Neural progenitor cell (in vitro differentiated cells): ENCODE results near the gene PPP2R5C. TPM values are rescaled to one million over a fixed set of nuclear protein-coding genes. Genes with fewer than 3 reads are reported as not detected.

ENCODE experiments used
- DNase-seq: peaks from one replicate; pipeline ENCODE4 v3.0.0-alpha.2; 2016; ENCODE audit warnings: low spot score
- H2AFZ ChIP-seq: fragments of 200-600 bp; sonication (generic); replicated peaks from 2 replicates; pipeline ENCODE4 v1.6.1; 2016; ENCODE audit warnings: antibody characterized with exemption
- H3F3A ChIP-seq: fragments of 200-600 bp; sonication (generic); 2 replicates; pipeline ENCODE4 v1.6.1; 2016; ENCODE audit warnings: antibody characterized with exemption, low read depth
- H3K27ac ChIP-seq: fragments of 200-600 bp; sonication (generic); 2 replicates; pipeline ENCODE4 v1.5.1; 2016; ENCODE audit warnings: mild to moderate bottlenecking
- H3K27me3 ChIP-seq: fragments of 200-600 bp; sonication (generic); 2 replicates; pipeline ENCODE4 v1.6.1; 2016; ENCODE audit warnings: mild to moderate bottlenecking, moderate library complexity
- H3K36me3 ChIP-seq: fragments of 200-600 bp; sonication (generic); 2 replicates; pipeline ENCODE4 v1.5.1; 2016
- H3K4me1 ChIP-seq: fragments of 200-600 bp; sonication (generic); 2 replicates; pipeline ENCODE4 v1.6.1; 2016; ENCODE audit warnings: mixed run types
- H3K4me2 ChIP-seq: fragments of 200-600 bp; sonication (generic); 2 replicates; pipeline ENCODE4 v1.6.1; 2016
- H3K4me3 ChIP-seq: fragments of 200-600 bp; sonication (generic); 2 replicates; pipeline ENCODE4 v1.5.1; 2016
- H3K79me2 ChIP-seq: fragments of 200-600 bp; sonication (generic); 2 replicates; pipeline ENCODE4 v1.6.1; 2016; ENCODE audit warnings: low read depth
- H3K9ac ChIP-seq: fragments of 200-600 bp; sonication (generic); 2 replicates; pipeline ENCODE4 v1.6.1; 2016
- H3K9me3 ChIP-seq: fragments of 200-600 bp; sonication (generic); 2 replicates; pipeline ENCODE4 v1.5.1; 2016; ENCODE audit warnings: low read depth
- H4K20me1 ChIP-seq: fragments of 200-600 bp; sonication (generic); 2 replicates; pipeline ENCODE4 v1.6.1; 2016; ENCODE audit warnings: low read depth
- H3K27ac Mint-ChIP-seq: 3 replicates; pipeline ENCODE4 v1.8.0; 2021; ENCODE audit warnings: mixed read lengths
- H3K27me3 Mint-ChIP-seq: 2 replicates; pipeline ENCODE4 v1.8.0; 2022; ENCODE audit warnings: low read depth, mild to moderate bottlenecking, inconsistent platforms, moderate library complexity, mixed read lengths; ENCODE audit not compliant: insufficient read depth
- H3K36me3 Mint-ChIP-seq: 3 replicates; pipeline ENCODE4 v1.8.0; 2021; ENCODE audit warnings: mixed read lengths
- H3K4me1 Mint-ChIP-seq: 3 replicates; pipeline ENCODE4 v1.8.0; 2021; ENCODE audit warnings: mixed read lengths
- H3K4me3 Mint-ChIP-seq: 3 replicates; pipeline ENCODE4 v1.8.0; 2021; ENCODE audit warnings: mild to moderate bottlenecking, moderate library complexity, mixed read lengths
- H3K9me3 Mint-ChIP-seq: 3 replicates; pipeline ENCODE4 v1.8.0; 2020; ENCODE audit warnings: mixed read lengths
- CTCF ChIP-seq: fragments of 200-600 bp; sonication (generic); IDR thresholded peaks from 2 replicates; pipeline ENCODE4 v1.5.1; 2017; ENCODE audit warnings: antibody characterized with exemption, mild to moderate bottlenecking
- EZH2 ChIP-seq: fragments of 200-600 bp; sonication (generic); IDR thresholded peaks from 2 replicates; pipeline ENCODE4 v1.6.1; 2017; ENCODE audit warnings: antibody characterized with exemption, mild to moderate bottlenecking, moderate library complexity
- EZH2phosphoT487 ChIP-seq: fragments of 200-600 bp; sonication (generic); IDR thresholded peaks from 2 replicates; pipeline ENCODE4 v1.6.1; 2017; ENCODE audit warnings: antibody characterized with exemption
- total RNA-seq: library from RNA; depleted of rRNA; stranded (reverse); fragments of >200 nt; gene quantifications from 2 replicates; pipeline ENCODE4 v1.2.3, GENCODE V29; 2015; ENCODE audit warnings: low replicate concordance

PPP2R5C gene
- total RNA-seq, 1 donor from 2014 or later: 183 TPM

- Mint-ChIP-seq H3K27ac (no peak overlapping the region), H3K4me3 (no peak overlapping the region), H3K27me3 (no peaks in the 10 kb centered on the region), H3K9me3 (no peaks in the 10 kb centered on the region), H3K4me1 (peaks cover 4% of the 10 kb centered on the region), H3K36me3 (peaks cover 6% of the 10 kb centered on the region)
- Histone ChIP-seq H3K27ac (no peak overlapping the region), H3K9me3 (no peaks in the 10 kb centered on the region), H3K79me2 (peaks cover 71% of the 10 kb centered on the region), H3K4me3 (no peak overlapping the region), H3K36me3 (no peaks in the 10 kb centered on the region), H3K27me3 (no peaks in the 10 kb centered on the region), H3K4me1 (peaks cover 10% of the 10 kb centered on the region), H3K9ac (no peak overlapping the region), H3F3A (no peaks in the 10 kb centered on the region), H2AFZ (no peak overlapping the region), H4K20me1 (peaks cover 82% of the 10 kb centered on the region), H3K4me2 (no peak overlapping the region)
- no peak for DNase-seq
- no peak for TF ChIP-seq CTCF
- no peak for TF ChIP-seq EZH2phosphoT487
- TF ChIP-seq EZH2: no peak
Measured at GRCh38 chr14:101854366-101854765, 92.9 kb downstream of the PPP2R5C start.

- Histone ChIP-seq H3K4me1 (peaks cover 10% of the 10 kb centered on the region), H2AFZ (no peak overlapping the region), H3K27ac (no peak overlapping the region), H3K4me3 (no peak overlapping the region), H3K9ac (no peak overlapping the region), H3K27me3 (no peaks in the 10 kb centered on the region), H4K20me1 (peaks cover 71% of the 10 kb centered on the region), H3K36me3 (no peaks in the 10 kb centered on the region), H3F3A (no peaks in the 10 kb centered on the region), H3K79me2 (peaks cover 63% of the 10 kb centered on the region), H3K4me2 (no peak overlapping the region), H3K9me3 (no peaks in the 10 kb centered on the region)
- no peaks in the 10 kb centered on the region for H3K27me3 Mint-ChIP-seq
- TF ChIP-seq CTCF (no peak), EZH2phosphoT487 (no peak), EZH2 (no peak)
- no peaks in the 10 kb centered on the region for H3K9me3 Mint-ChIP-seq
- no peak for DNase-seq
- H3K4me1 Mint-ChIP-seq: peaks cover 4% of the 10 kb centered on the region
- H3K36me3 Mint-ChIP-seq: peaks cover 19% of the 10 kb centered on the region
- no peak overlapping the region for H3K4me3 Mint-ChIP-seq
- no peak overlapping the region for H3K27ac Mint-ChIP-seq
Measured at GRCh38 chr14:101855958-101856357, 94.4 kb downstream of the PPP2R5C start.

GRCh38 chr14:101856536-101856935, 95.0 kb downstream of the PPP2R5C start:
- Histone ChIP-seq H3F3A (no peaks in the 10 kb centered on the region), H3K79me2 (peaks cover 57% of the 10 kb centered on the region), H4K20me1 (peaks cover 68% of the 10 kb centered on the region), H3K36me3 (no peaks in the 10 kb centered on the region), H3K4me2 (no peak overlapping the region), H3K27me3 (no peaks in the 10 kb centered on the region), H3K9ac (no peak overlapping the region), H3K4me1 (peaks cover 10% of the 10 kb centered on the region), H3K9me3 (no peaks in the 10 kb centered on the region), H2AFZ (no peak overlapping the region), H3K27ac (no peak overlapping the region), H3K4me3 (no peak overlapping the region)
- Mint-ChIP-seq H3K4me1 (peaks cover 4% of the 10 kb centered on the region), H3K27ac (no peak overlapping the region), H3K4me3 (no peak overlapping the region), H3K9me3 (no peaks in the 10 kb centered on the region), H3K27me3 (no peaks in the 10 kb centered on the region), H3K36me3 (peaks cover 19% of the 10 kb centered on the region)
- no peak for DNase-seq
- TF ChIP-seq CTCF: no peak
- no peak for TF ChIP-seq EZH2
- TF ChIP-seq EZH2phosphoT487: no peak
